K562 (cell line): ENCODE measurements around the gene FSCN2. TPM values are rescaled to one million over a fixed set of nuclear protein-coding genes. Genes with fewer than 3 reads are reported as not detected.
A peak's percentile ranks its signal among the peaks of the same experiment; 100 is the strongest.

Experiments used
- ARID4B ChIP-seq: sonication (generic); formaldehyde crosslinking; IDR thresholded peaks from 2 replicates; pipeline ENCODE4 v1.8.0; 2022; ENCODE audit warnings: mild to moderate bottlenecking, missing genetic modification reagents
- CBX3 ChIP-seq, 2 experiments: IDR thresholded peaks; 1 replicate in 1 of 2; 2 replicates in 1 of 2; pipeline ENCODE4 v1.6.1; 2012; ENCODE audit warnings: inconsistent platforms in 2 of 2, low read length in 2 of 2, borderline replicate concordance in 1 of 2, control low read depth in 1 of 2
- MLLT1 ChIP-seq, 2 experiments: fragments of 450-650 bp; IDR thresholded peaks; 2 replicates each; pipeline ENCODE4 v1.6.1; 2016
- NONO ChIP-seq, 2 experiments: fragments of 200-400 bp in 1 of 2; fragments of 450-650 bp in 1 of 2; formaldehyde crosslinking in 1 of 2; IDR thresholded peaks; 2 replicates each; pipeline ENCODE4 v1.6.1; 2017; ENCODE audit warnings: low read depth in 2 of 2, mild to moderate bottlenecking in 2 of 2, moderate library complexity in 2 of 2, low read length in 1 of 2
- NRF1 ChIP-seq, 2 experiments: fragments of 450-650 bp; IDR thresholded peaks in 1 of 2; conservative IDR thresholded peaks in 1 of 2; 2 replicates each; pipeline ENCODE4 v1.6.1; 2014; ENCODE audit warnings: mild to moderate bottlenecking in 2 of 2
- RBFOX2 ChIP-seq: fragments of 200-400 bp; formaldehyde crosslinking; IDR thresholded peaks from 2 replicates; pipeline ENCODE4 v1.6.1; 2017; ENCODE audit warnings: low read depth, mild to moderate bottlenecking, low read length, moderate library complexity
- SIN3B ChIP-seq: fragments of 450-650 bp; IDR thresholded peaks from 2 replicates; pipeline ENCODE4 v1.6.1; 2017; ENCODE audit warnings: low read depth, mild to moderate bottlenecking, moderate library complexity
- TAF15 ChIP-seq: fragments of 200-400 bp; formaldehyde crosslinking; IDR thresholded peaks from 2 replicates; pipeline ENCODE4 v1.6.1; 2017; ENCODE audit warnings: mild to moderate bottlenecking, low read depth, low read length, moderate library complexity
- ZMIZ1 ChIP-seq, 2 experiments: fragments of 150-350 bp in 1 of 2; IDR thresholded peaks; 2 replicates each; pipeline ENCODE4 v1.6.1; 2012 to 2016; ENCODE audit warnings: low read depth in 2 of 2, low read length in 2 of 2, mild to moderate bottlenecking in 1 of 2, moderate library complexity in 1 of 2
- polyA plus RNA-seq, 8 experiments: library from polyadenylated mRNA; depleted of rRNA in 4 of 8; stranded (reverse) in 5 of 8; unstranded in 3 of 8; fragments of >200 nt; fragmentation: Nextera tagmentation in 2 of 8; fragmentation: Illumina TruSeq in 1 of 8; extraction: Ambion mirVana in 2 of 8; extraction: Trizol in 1 of 8; gene quantifications; 2 replicates each; pipeline versions ENCODE4 v1.2.1 to v1.2.3, GENCODE V29; 2011 to 2014; ENCODE audit warnings: inconsistent platforms in 1 of 8, missing spikeins in 1 of 8
- total RNA-seq, 7 experiments: library from RNA; depleted of rRNA in 6 of 7; stranded (reverse); fragments of >200 nt in 6 of 7; fragmentation: Illumina TruSeq in 2 of 7; extraction: Trizol in 2 of 7; gene quantifications; 2 replicates each; pipeline versions ENCODE4 v1.2.1 to v1.2.3, GENCODE V29; 2011 to 2021; ENCODE audit warnings: low replicate concordance in 1 of 7
- TF ChIP-seq, protein P1 (sequence below): sonication (generic); formaldehyde crosslinking; IDR thresholded peaks from 2 replicates; pipeline ENCODE4 v1.9.0; 2022; ENCODE audit warnings: mild to moderate bottlenecking, missing genetic modification reagents
- TF ChIP-seq, protein P2 (sequence below): sonication (generic); formaldehyde crosslinking; IDR thresholded peaks from 2 replicates; pipeline ENCODE4 v1.5.0; 2020; ENCODE audit warnings: missing genetic modification reagents
- TF ChIP-seq, protein P3 (sequence below): IDR thresholded peaks from 2 replicates; pipeline ENCODE4 v1.6.1; 2016; ENCODE audit warnings: missing genetic modification characterization, missing compliant biosample characterization

Gene FSCN2
- total and polyA plus RNA-seq, 9 of the 15 experiments (the other 6 are each of a cell fraction or from before 2014, with no cell fraction given) = 0.08 TPM; not detected in 8

DNA sequence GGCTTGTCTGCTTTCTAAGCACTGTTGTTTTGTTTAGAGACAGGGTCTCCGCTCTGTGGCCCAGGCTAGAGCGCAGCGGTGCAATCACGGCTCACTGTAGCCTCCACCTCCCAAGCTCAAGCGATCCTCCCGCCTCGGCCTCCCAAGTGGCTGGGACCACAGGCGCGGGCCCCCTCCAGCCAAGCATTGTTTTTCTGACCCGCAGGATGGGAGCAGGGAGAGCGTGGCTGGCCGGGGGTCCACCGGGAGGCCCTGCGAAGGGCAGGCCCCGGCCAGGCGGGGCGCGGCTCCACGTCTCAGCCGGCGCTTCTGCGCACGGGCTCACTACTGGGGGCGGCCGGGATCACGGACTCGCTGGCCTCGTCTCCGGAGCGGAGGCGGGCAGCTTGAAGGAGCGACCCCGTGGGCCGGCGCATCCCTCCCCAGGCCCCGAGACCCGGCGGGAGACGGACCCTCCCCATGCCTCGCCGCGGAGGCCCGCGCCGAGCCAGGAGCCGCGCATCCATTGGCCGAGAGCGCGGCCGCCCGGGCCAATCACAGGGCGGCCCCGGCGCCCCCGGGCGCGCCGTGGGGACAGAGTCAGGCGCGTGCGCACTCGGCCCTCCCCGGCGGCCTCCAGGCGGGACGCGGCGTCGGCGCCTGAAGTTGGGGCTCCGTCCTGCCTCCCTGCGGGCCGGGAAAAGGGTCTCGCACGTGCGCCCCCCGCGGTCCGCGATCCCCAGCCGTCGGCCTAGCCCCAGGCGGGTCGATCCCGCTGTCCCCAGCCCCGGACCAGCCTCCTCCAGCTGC lies 40.5 kb upstream of the FSCN2 start (continued):
- TF ChIP-seq ZMIZ1 (IDR thresholded peaks at IDR 0.05; ENCODE audit: low read depth in 2 of 2, low read length in 2 of 2) = no peak
- TF ChIP-seq, protein P1, sequence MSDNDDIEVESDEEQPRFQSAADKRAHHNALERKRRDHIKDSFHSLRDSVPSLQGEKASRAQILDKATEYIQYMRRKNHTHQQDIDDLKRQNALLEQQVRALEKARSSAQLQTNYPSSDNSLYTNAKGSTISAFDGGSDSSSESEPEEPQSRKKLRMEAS (CRISPR knock-in tag) = peak; percentile 79
- TF ChIP-seq TAF15 = no peak
- peak; percentile 92 for TF ChIP-seq NRF1 (conservative IDR thresholded peaks at IDR 0.05 in 1 of 2, IDR thresholded peaks at IDR 0.05 in 1 of 2)
- TF ChIP-seq, protein P2, sequence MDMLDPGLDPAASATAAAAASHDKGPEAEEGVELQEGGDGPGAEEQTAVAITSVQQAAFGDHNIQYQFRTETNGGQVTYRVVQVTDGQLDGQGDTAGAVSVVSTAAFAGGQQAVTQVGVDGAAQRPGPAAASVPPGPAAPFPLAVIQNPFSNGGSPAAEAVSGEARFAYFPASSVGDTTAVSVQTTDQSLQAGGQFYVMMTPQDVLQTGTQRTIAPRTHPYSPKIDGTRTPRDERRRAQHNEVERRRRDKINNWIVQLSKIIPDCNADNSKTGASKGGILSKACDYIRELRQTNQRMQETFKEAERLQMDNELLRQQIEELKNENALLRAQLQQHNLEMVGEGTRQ (CRISPR knock-in tag) = 0 out of 2 replicates have a peak, but pooled peaks have one; percentile 16
- TF ChIP-seq RBFOX2 = peak; percentile 89
- peak in 1 of 2 experiments; percentile 22; a peak in 1 of 4 replicates for TF ChIP-seq MLLT1 (IDR thresholded peaks at IDR 0.05)
- TF ChIP-seq SIN3B = peak; percentile 63
- TF ChIP-seq ARID4B (CRISPR knock-in tag) = peak; percentile 68
- TF ChIP-seq, protein P3, sequence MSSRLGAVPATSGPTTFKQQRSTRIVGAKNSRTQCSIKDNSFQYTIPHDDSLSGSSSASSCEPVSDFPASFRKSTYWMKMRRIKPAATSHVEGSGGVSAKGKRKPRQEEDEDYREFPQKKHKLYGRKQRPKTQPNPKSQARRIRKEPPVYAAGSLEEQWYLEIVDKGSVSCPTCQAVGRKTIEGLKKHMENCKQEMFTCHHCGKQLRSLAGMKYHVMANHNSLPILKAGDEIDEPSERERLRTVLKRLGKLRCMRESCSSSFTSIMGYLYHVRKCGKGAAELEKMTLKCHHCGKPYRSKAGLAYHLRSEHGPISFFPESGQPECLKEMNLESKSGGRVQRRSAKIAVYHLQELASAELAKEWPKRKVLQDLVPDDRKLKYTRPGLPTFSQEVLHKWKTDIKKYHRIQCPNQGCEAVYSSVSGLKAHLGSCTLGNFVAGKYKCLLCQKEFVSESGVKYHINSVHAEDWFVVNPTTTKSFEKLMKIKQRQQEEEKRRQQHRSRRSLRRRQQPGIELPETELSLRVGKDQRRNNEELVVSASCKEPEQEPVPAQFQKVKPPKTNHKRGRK = no peak
- TF ChIP-seq NONO (IDR thresholded peaks at IDR 0.05; ENCODE audit: low read depth in 2 of 2, low read length in 1 of 2) = peak; percentile 47 to 66; a peak in 2 of 4 replicates
- TF ChIP-seq CBX3 (IDR thresholded peaks at IDR 0.05; ENCODE audit: borderline replicate concordance in 1 of 2, low read length in 2 of 2) = 0 out of 3 replicates have a peak, but pooled peaks of 1 of the 2 experiments have one; percentile 12
